ENCODE data around the gene XCL1. TPM values are rescaled to one million over a fixed set of nuclear protein-coding genes. Genes with fewer than 3 reads are reported as not detected.

The XCL1 gene
- total and polyA plus RNA-seq, 2 donors (not counting 3 experiments of a cell fraction or from before 2014, with no cell fraction given) = not detected

- intact Hi-C loops (cut with micrococcal nuclease) = no loop called here
- ChIA-PET CTCF (interaction anchor here (0.9 to 1.5 kb wide), 6 partner anchors 8 to 978 kb away, joined by 3 to 8 read pairs (median 4); no protein-coding TSS in a partner anchor), POLR2A (no interaction called here)
- H3K4me1 ChIP-seq (ENCODE audit: control insufficient read depth, extremely low read depth, insufficient read depth, low read length) = no peaks in the 10 kb centered on the region
- DNase-seq (ENCODE audit: low read depth, low spot score) = no peak
- H3K9ac ChIP-seq (replicated peaks; ENCODE audit: extremely low read depth, insufficient read depth, low read length) = no peak overlapping the region
- no peak overlapping the region for H3K4me3 ChIP-seq (replicated peaks in 1 of 3; ENCODE audit: insufficient read depth in 1 of 3, low read depth in 1 of 3, low read length in 3 of 3)
- H4K20me1 ChIP-seq (replicated peaks; ENCODE audit: control insufficient read depth, extremely low read depth, insufficient read depth, low read length) = no peaks in the 10 kb centered on the region
- H3K9me3 ChIP-seq (replicated peaks; ENCODE audit: control insufficient read depth, insufficient read depth, low read length) = no peaks in the 10 kb centered on the region
- H3K79me2 ChIP-seq (ENCODE audit: control insufficient read depth, insufficient read depth, low read length) = no peaks in the 10 kb centered on the region
- H3K27ac ChIP-seq (ENCODE audit: insufficient read depth, low read depth, low read length) = no peak overlapping the region
- no peak overlapping the region for H3K4me2 ChIP-seq (ENCODE audit: insufficient read depth, low read length)
- no peak for FAIRE-seq
- H3K27me3 ChIP-seq (ENCODE audit: control insufficient read depth in 2 of 2, insufficient read depth in 2 of 2, low read length in 2 of 2) = no peaks in the 10 kb centered on the region
- dilution Hi-C loops (cut with MboI; ENCODE audit: extremely low pct_ligation_motif_present, low sequenced_read_pairs) = no loop called here
- H3K9me1 ChIP-seq (replicated peaks; ENCODE audit: control insufficient read depth, extremely low read depth, insufficient read depth, low read length) = no peaks in the 10 kb centered on the region
- no peaks in the 10 kb centered on the region for H3K36me3 ChIP-seq (ENCODE audit: control insufficient read depth in 2 of 2, extremely low read depth in 1 of 2, insufficient read depth in 2 of 2, low read length in 2 of 2)
- BruUV-seq (replicated peaks) = no TSS peak
- TF ChIP-seq JUN (IDR thresholded peaks at IDR 0.05; ENCODE audit: borderline replicate concordance, insufficient read depth, insufficient read length, low read depth) = no peak
- TF ChIP-seq MAX (IDR thresholded peaks at IDR 0.05; ENCODE audit: insufficient read depth, insufficient read length) = no peak
- TF ChIP-seq, protein P1, sequence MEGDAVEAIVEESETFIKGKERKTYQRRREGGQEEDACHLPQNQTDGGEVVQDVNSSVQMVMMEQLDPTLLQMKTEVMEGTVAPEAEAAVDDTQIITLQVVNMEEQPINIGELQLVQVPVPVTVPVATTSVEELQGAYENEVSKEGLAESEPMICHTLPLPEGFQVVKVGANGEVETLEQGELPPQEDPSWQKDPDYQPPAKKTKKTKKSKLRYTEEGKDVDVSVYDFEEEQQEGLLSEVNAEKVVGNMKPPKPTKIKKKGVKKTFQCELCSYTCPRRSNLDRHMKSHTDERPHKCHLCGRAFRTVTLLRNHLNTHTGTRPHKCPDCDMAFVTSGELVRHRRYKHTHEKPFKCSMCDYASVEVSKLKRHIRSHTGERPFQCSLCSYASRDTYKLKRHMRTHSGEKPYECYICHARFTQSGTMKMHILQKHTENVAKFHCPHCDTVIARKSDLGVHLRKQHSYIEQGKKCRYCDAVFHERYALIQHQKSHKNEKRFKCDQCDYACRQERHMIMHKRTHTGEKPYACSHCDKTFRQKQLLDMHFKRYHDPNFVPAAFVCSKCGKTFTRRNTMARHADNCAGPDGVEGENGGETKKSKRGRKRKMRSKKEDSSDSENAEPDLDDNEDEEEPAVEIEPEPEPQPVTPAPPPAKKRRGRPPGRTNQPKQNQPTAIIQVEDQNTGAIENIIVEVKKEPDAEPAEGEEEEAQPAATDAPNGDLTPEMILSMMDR (IDR thresholded peaks at IDR 0.05; ENCODE audit: extremely low read depth in 1 of 2, insufficient read depth in 1 of 2, low read depth in 1 of 2, low read length in 2 of 2) = no peak
- TF ChIP-seq MYC (IDR thresholded peaks at IDR 0.05; ENCODE audit: low read depth, low read length) = no peak
- TF ChIP-seq EZH2 (IDR thresholded peaks at IDR 0.05; ENCODE audit: borderline replicate concordance, low read depth, low read length, severe bottlenecking) = no peak
- no peak for TF ChIP-seq GATA2 (IDR thresholded peaks at IDR 0.05; ENCODE audit: insufficient read depth, insufficient read length, low read depth, low read length)
- TF ChIP-seq FOS (IDR thresholded peaks at IDR 0.05; ENCODE audit: borderline replicate concordance, insufficient read depth, low read length) = no peak
- TF ChIP-seq POLR2AphosphoS5 (IDR thresholded peaks at IDR 0.05; ENCODE audit: insufficient read depth, low read depth, low read length) = no peak
- TF ChIP-seq POLR2A (IDR thresholded peaks at IDR 0.05; ENCODE audit: low read depth, low read length) = no peak
- no peak overlapping the region for H2AFZ ChIP-seq (ENCODE audit: low read depth, low read length)
These were observed 8.1 kb upstream of the XCL1 start for GRCh38 chr1:168568346-168568745.

Measured in endothelial cell of umbilical vein (primary cell).